GM21526 (cell line): Measurements from ENCODE around the gene CAPN12.

Source experiments
- ATAC-seq: cut with Tn5 transposase; IDR thresholded peaks from one replicate; pipeline ENCODE4 v1.9.1; 2021; ENCODE audit warnings: moderate library complexity; ENCODE audit not compliant: unreplicated experiment, low FRiP score

CAPN12 gene

GRCh38 chr19:38727306-38727867 is 16.9 kb downstream of the CAPN12 start:
- no peak for ATAC-seq

GRCh38 chr19:38726761-38727301 is 17.4 kb downstream of the CAPN12 start:
- ATAC-seq: no peak

GRCh38 chr19:38726284-38726673 is 18.0 kb downstream of the CAPN12 start:
- ATAC-seq: no peak

- ATAC-seq: no peak
Measured at GRCh38 chr19:38725469-38726283, 18.6 kb downstream of the CAPN12 start.

- ATAC-seq: no peak
Measured at GRCh38 chr19:38723990-38724854, 20.1 kb downstream of the CAPN12 start.

- no peak for ATAC-seq
Measured at GRCh38 chr19:38723606-38723965, 20.7 kb downstream of the CAPN12 start.

- no peak for ATAC-seq
Measured at GRCh38 chr19:38722947-38723605, 21.2 kb downstream of the CAPN12 start.

GRCh38 chr19:38721979-38722773 is 22.1 kb downstream of the CAPN12 start:
- no peak for ATAC-seq

GRCh38 chr19:38721496-38721895 is 22.8 kb downstream of the CAPN12 start:
- no peak for ATAC-seq

- ATAC-seq: no peak
Measured at GRCh38 chr19:38720559-38721236, 23.6 kb downstream of the CAPN12 start.

- ATAC-seq: no peak
Measured at GRCh38 chr19:38719761-38720558, 24.3 kb downstream of the CAPN12 start.

- ATAC-seq: no peak
Measured at GRCh38 chr19:38718747-38719543, 25.3 kb downstream of the CAPN12 start.

GRCh38 chr19:38717855-38718254 is 26.4 kb downstream of the CAPN12 start:
- ATAC-seq: no peak

GRCh38 chr19:38717051-38717450 is 27.2 kb downstream of the CAPN12 start:
- no peak for ATAC-seq

GRCh38 chr19:38715555-38715954 is 28.7 kb downstream of the CAPN12 start:
- ATAC-seq: no peak

- ATAC-seq: no peak
Measured at GRCh38 chr19:38714354-38714778, 29.9 kb downstream of the CAPN12 start.

GRCh38 chr19:38713865-38714264 is 30.4 kb downstream of the CAPN12 start:
- no peak for ATAC-seq

GRCh38 chr19:38713227-38713649 is 31.0 kb downstream of the CAPN12 start:
- ATAC-seq: no peak
